Measurements from ENCODE around the gene VILL.

DNA sequence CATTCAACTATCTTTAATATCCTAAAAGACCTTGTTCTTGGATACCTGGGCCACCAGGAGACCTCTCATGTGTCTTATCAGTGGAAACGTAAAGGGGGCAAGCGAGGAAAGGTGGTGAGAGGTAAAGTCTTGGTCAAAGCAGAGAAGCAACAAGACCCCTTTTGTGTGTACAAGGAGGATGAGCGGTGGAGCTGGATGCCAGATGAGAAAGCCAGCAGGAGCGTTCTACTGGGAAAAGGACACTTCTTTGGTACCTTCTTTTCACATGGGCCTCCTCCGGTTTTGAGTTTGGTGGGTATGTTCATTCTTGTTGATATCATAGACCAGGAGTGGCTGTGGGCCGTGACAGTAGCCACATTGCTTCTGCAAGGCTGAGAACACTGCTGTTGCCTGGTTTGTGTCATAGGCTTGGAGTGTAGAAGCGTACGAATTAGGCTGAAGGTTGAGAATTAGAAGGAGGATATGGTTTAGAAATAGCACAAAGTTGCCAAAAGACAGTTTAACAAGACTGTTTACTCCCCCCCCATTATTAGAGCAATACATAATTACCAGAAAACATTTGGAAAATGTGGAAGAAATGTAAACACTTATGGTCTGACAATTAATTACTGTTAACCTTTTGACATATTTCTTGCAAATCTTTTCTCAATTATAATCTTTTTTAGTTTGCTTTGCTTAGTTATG, 46.8 kb upstream of the VILL start:
- TF ChIP-seq, protein P1, sequence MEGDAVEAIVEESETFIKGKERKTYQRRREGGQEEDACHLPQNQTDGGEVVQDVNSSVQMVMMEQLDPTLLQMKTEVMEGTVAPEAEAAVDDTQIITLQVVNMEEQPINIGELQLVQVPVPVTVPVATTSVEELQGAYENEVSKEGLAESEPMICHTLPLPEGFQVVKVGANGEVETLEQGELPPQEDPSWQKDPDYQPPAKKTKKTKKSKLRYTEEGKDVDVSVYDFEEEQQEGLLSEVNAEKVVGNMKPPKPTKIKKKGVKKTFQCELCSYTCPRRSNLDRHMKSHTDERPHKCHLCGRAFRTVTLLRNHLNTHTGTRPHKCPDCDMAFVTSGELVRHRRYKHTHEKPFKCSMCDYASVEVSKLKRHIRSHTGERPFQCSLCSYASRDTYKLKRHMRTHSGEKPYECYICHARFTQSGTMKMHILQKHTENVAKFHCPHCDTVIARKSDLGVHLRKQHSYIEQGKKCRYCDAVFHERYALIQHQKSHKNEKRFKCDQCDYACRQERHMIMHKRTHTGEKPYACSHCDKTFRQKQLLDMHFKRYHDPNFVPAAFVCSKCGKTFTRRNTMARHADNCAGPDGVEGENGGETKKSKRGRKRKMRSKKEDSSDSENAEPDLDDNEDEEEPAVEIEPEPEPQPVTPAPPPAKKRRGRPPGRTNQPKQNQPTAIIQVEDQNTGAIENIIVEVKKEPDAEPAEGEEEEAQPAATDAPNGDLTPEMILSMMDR (conservative IDR thresholded peaks at IDR 0.05; ENCODE audit: low read length), result no peak
- TF ChIP-seq EZH2phosphoT487 (IDR thresholded peaks at IDR 0.05; ENCODE audit: borderline replicate concordance, low read depth, low read length), result no peak

All from OCI-LY7 (cell line).